Activated naive CD8-positive, alpha-beta T cell (primary cell): ENCODE data around the gene AGTRAP.

Source experiments
- H3K27ac Mint-ChIP-seq: one replicate; pipeline ENCODE4 v1.8.0; 2021; ENCODE audit warnings: mixed read lengths
- H3K27me3 Mint-ChIP-seq: one replicate; pipeline ENCODE4 v1.8.0; 2021; ENCODE audit warnings: mixed read lengths
- H3K36me3 Mint-ChIP-seq: one replicate; pipeline ENCODE4 v1.8.0; 2021; ENCODE audit warnings: mixed read lengths
- H3K4me1 Mint-ChIP-seq: one replicate; pipeline ENCODE4 v1.8.0; 2021; ENCODE audit warnings: low read depth, mixed read lengths
- H3K4me3 Mint-ChIP-seq: one replicate; pipeline ENCODE4 v1.8.0; 2021; ENCODE audit warnings: mild to moderate bottlenecking, mixed read lengths
- H3K9me3 Mint-ChIP-seq: one replicate; pipeline ENCODE4 v1.8.0; 2021; ENCODE audit warnings: low read depth, mixed read lengths

AGTRAP gene

GRCh38 chr1:11799896-11800295 lies 64.0 kb downstream of the AGTRAP start:
- Mint-ChIP-seq H3K27ac (no peak overlapping the region), H3K27me3 (no peaks in the 10 kb centered on the region), H3K4me1 (peaks cover 34% of the 10 kb centered on the region), H3K36me3 (peaks cover 6% of the 10 kb centered on the region), H3K9me3 (no peaks in the 10 kb centered on the region), H3K4me3 (no peak overlapping the region)

GRCh38 chr1:11800391-11800755 lies 64.4 kb downstream of the AGTRAP start:
- Mint-ChIP-seq H3K4me3 (no peak overlapping the region), H3K9me3 (no peaks in the 10 kb centered on the region), H3K4me1 (peaks cover 34% of the 10 kb centered on the region), H3K27ac (no peak overlapping the region), H3K36me3 (peaks cover 4% of the 10 kb centered on the region), H3K27me3 (no peaks in the 10 kb centered on the region)
